ENCODE results near the gene FGFR3. TPM values are rescaled to one million over a fixed set of nuclear protein-coding genes. Genes with fewer than 3 reads are reported as not detected.
A peak's percentile ranks its signal among the peaks of the same experiment; 100 is the strongest.

The FGFR3 gene
- total RNA-seq, 1 experiment from 2014 or later, result 34.3 TPM

GRCh38 chr4:1765409-1766072 is 27.6 kb upstream of the FGFR3 start:
- CTCF ChIA-PET, result no interaction called here
- Mint-ChIP-seq H3K27me3 (ENCODE audit: unreplicated experiment) (peaks cover 8% of the 10 kb centered on the region), H3K27ac (ENCODE audit: unreplicated experiment) (no peak overlapping the region), H3K4me1 (ENCODE audit: low read depth, unreplicated experiment) (peaks cover 14% of the 10 kb centered on the region), H3K4me3 (ENCODE audit: low read depth, unreplicated experiment) (no peak overlapping the region), H3K9me3 (ENCODE audit: low read depth, unreplicated experiment) (no peaks in the 10 kb centered on the region), H3K36me3 (ENCODE audit: insufficient read depth, unreplicated experiment) (peaks cover 10% of the 10 kb centered on the region)
- no TSS peak for BruUV-seq (replicated peaks)
- intact Hi-C loops (cut with micrococcal nuclease; ENCODE audit: unreplicated experiment), result no loop called here
- TF ChIP-seq CTCF (IDR thresholded peaks at IDR 0.05; ENCODE audit: unreplicated experiment), result no peak
- no peak for DNase-seq

- Mint-ChIP-seq H3K27ac (ENCODE audit: unreplicated experiment) (no peak overlapping the region), H3K36me3 (ENCODE audit: insufficient read depth, unreplicated experiment) (peaks cover 10% of the 10 kb centered on the region), H3K4me3 (ENCODE audit: low read depth, unreplicated experiment) (no peak overlapping the region), H3K4me1 (ENCODE audit: low read depth, unreplicated experiment) (peaks cover 14% of the 10 kb centered on the region), H3K9me3 (ENCODE audit: low read depth, unreplicated experiment) (no peaks in the 10 kb centered on the region), H3K27me3 (ENCODE audit: unreplicated experiment) (peaks cover 8% of the 10 kb centered on the region)
- TF ChIP-seq CTCF (IDR thresholded peaks at IDR 0.05; ENCODE audit: unreplicated experiment), result no peak
- DNase-seq, result no peak
- no TSS peak for BruUV-seq (replicated peaks)
- CTCF ChIA-PET, result no interaction called here
- intact Hi-C loops (cut with micrococcal nuclease; ENCODE audit: unreplicated experiment), result no loop called here
Observed at GRCh38 chr4:1766106-1767060, 26.7 kb upstream of the FGFR3 start.

- DNase-seq, result peak; percentile 41
- CTCF ChIA-PET, result interaction anchor here (0.7 to 1.4 kb wide), 5 partner anchors 10 to 46 kb away, joined by 3 to 20 read pairs (median 6); partner anchors contain the start of genes TACC3 and TMEM129
- Mint-ChIP-seq H3K27me3 (ENCODE audit: unreplicated experiment) (peaks cover 4% of the 10 kb centered on the region), H3K27ac (ENCODE audit: unreplicated experiment) (no peak overlapping the region), H3K4me3 (ENCODE audit: low read depth, unreplicated experiment) (peak overlapping the region; percentile 62), H3K4me1 (ENCODE audit: low read depth, unreplicated experiment) (peaks cover 14% of the 10 kb centered on the region), H3K9me3 (ENCODE audit: low read depth, unreplicated experiment) (no peaks in the 10 kb centered on the region), H3K36me3 (ENCODE audit: insufficient read depth, unreplicated experiment) (peaks cover 10% of the 10 kb centered on the region)
- intact Hi-C loops (cut with micrococcal nuclease; ENCODE audit: unreplicated experiment), result no loop called here
- TF ChIP-seq CTCF (IDR thresholded peaks at IDR 0.05; ENCODE audit: unreplicated experiment), result no peak
- no TSS peak for BruUV-seq (replicated peaks)
Observed at GRCh38 chr4:1767061-1767769, 25.9 kb upstream of the FGFR3 start.

GRCh38 chr4:1767770-1768366 is 25.2 kb upstream of the FGFR3 start:
- TF ChIP-seq CTCF (IDR thresholded peaks at IDR 0.05; ENCODE audit: unreplicated experiment), result no peak
- no TSS peak for BruUV-seq (replicated peaks)
- peak; percentile 75 for DNase-seq
- Mint-ChIP-seq H3K9me3 (ENCODE audit: low read depth, unreplicated experiment) (no peaks in the 10 kb centered on the region), H3K27ac (ENCODE audit: unreplicated experiment) (no peak overlapping the region), H3K27me3 (ENCODE audit: unreplicated experiment) (no peaks in the 10 kb centered on the region), H3K4me1 (ENCODE audit: low read depth, unreplicated experiment) (peaks cover 14% of the 10 kb centered on the region), H3K4me3 (ENCODE audit: low read depth, unreplicated experiment) (peak overlapping the region; percentile 62), H3K36me3 (ENCODE audit: insufficient read depth, unreplicated experiment) (peaks cover 10% of the 10 kb centered on the region)
- intact Hi-C loops (cut with micrococcal nuclease; ENCODE audit: unreplicated experiment), result no loop called here
- CTCF ChIA-PET, result interaction anchor here (0.6 to 1.4 kb wide), 8 partner anchors 9 to 47 kb away, joined by 3 to 20 read pairs (median 6); partner anchors contain the start of genes TACC3 and TMEM129

Measured in Calu3 (cell line).